IMR-90 (cell line): ENCODE data around the gene FATE1. TPM values are rescaled to one million over a fixed set of nuclear protein-coding genes. Genes with fewer than 3 reads are reported as not detected.

Experiments used
- ATAC-seq: fragments of 200-7000 bp; cut with Tn5 transposase; 2 replicates; pipeline ENCODE4 v1.9.1; 2020; ENCODE audit warnings: low read depth, mild to moderate bottlenecking, moderate library complexity
- BruUV-seq: library from RNA; stranded (reverse); fragments of 400-500 nt; replicated peaks from 2 replicates; lab custom pipeline; 2021; lab: Mats Ljungman, UMichigan
- CTCF ChIA-PET: fragments of 300-600 bp; formaldehyde crosslinking; extraction: SDS; loops from one replicate; lab custom pipeline; 2021; ENCODE audit warnings: antibody characterized with exemption; lab: Yijun Ruan, JAX
- POLR2A ChIA-PET: fragments of 300-600 bp; sonication (Branson Sonifier 250); formaldehyde crosslinking; loops from one replicate; lab custom pipeline; 2022; ENCODE audit warnings: antibody characterized with exemption; ENCODE audit not compliant: unreplicated experiment; lab: Charles Lee
- DNase-seq: peaks from one replicate; pipeline ENCODE4 v3.0.0; 2013
- H2AFZ ChIP-seq: replicated peaks from 2 replicates; pipeline ENCODE3; 2013; ENCODE audit warnings: low read length, mild to moderate bottlenecking; ENCODE audit not compliant: poor library complexity
- H2AK5ac ChIP-seq: 2 replicates; pipeline ENCODE4 v1.6.1; 2013; ENCODE audit warnings: low read depth, low read length, inconsistent platforms
- H2AK9ac ChIP-seq: replicated peaks from 2 replicates; pipeline ENCODE3; 2013; ENCODE audit warnings: mild to moderate bottlenecking, low read depth, low read length, moderate library complexity; ENCODE audit not compliant: poor library complexity
- H2BK120ac ChIP-seq: 2 replicates; pipeline ENCODE4 v1.6.1; 2013; ENCODE audit warnings: low read depth, low read length, inconsistent platforms
- H2BK15ac ChIP-seq: 3 replicates; pipeline ENCODE4 v1.6.1; 2013; ENCODE audit warnings: low read depth, low read length, inconsistent platforms
- H2BK20ac ChIP-seq: 2 replicates; pipeline ENCODE4 v1.6.1; 2013; ENCODE audit warnings: low read depth, mild to moderate bottlenecking, inconsistent platforms, low read length, moderate library complexity
- H2BK5ac ChIP-seq: 2 replicates; pipeline ENCODE4 v1.6.1; 2013; ENCODE audit warnings: mild to moderate bottlenecking, low read depth, low read length, inconsistent platforms; ENCODE audit not compliant: poor library complexity, severe bottlenecking
- H3K14ac ChIP-seq: replicated peaks from 2 replicates; pipeline ENCODE4 v1.6.1; 2013; ENCODE audit warnings: low read depth, low read length, inconsistent platforms
- H3K18ac ChIP-seq: 2 replicates; pipeline ENCODE4 v1.6.1; 2013; ENCODE audit warnings: low read depth, low read length, control low read depth
- H3K23ac ChIP-seq: 2 replicates; pipeline ENCODE4 v1.6.1; 2013; ENCODE audit warnings: low read depth, low read length, inconsistent platforms
- H3K27ac ChIP-seq: 2 replicates; pipeline ENCODE4 v1.5.1; 2013; ENCODE audit warnings: mild to moderate bottlenecking, control low read depth, low read length; ENCODE audit not compliant: insufficient read depth
- H3K27me3 ChIP-seq: 2 replicates; pipeline ENCODE4 v1.6.1; 2013; ENCODE audit warnings: low read length; ENCODE audit not compliant: control insufficient read depth, insufficient read depth
- H3K36me3 ChIP-seq: 2 replicates; pipeline ENCODE4 v1.6.1; 2013; ENCODE audit warnings: low read length, mixed read lengths; ENCODE audit not compliant: control insufficient read depth, insufficient read depth
- H3K4ac ChIP-seq: 2 replicates; pipeline ENCODE4 v1.6.1; 2013; ENCODE audit warnings: low read depth, low read length, inconsistent platforms
- H3K4me1 ChIP-seq: 2 replicates; pipeline ENCODE4 v1.6.1; 2013; ENCODE audit warnings: low read length, mixed read lengths; ENCODE audit not compliant: control insufficient read depth, insufficient read depth
- H3K4me2 ChIP-seq: 2 replicates; pipeline ENCODE4 v1.6.1; 2013; ENCODE audit warnings: low read depth, mild to moderate bottlenecking, control low read depth, low read length, moderate library complexity
- H3K4me3 ChIP-seq: 2 replicates; pipeline ENCODE4 v1.5.1; 2013; ENCODE audit warnings: low read depth, mild to moderate bottlenecking, control low read depth, low read length, moderate library complexity; ENCODE audit not compliant: insufficient read depth
- H3K56ac ChIP-seq: 2 replicates; pipeline ENCODE4 v1.6.1; 2013; ENCODE audit warnings: low read length, inconsistent platforms; ENCODE audit not compliant: insufficient read depth; ENCODE audit errors: extremely low read depth
- H3K79me1 ChIP-seq, 2 experiments: 2 replicates each; pipeline ENCODE4 v1.6.1; 2013; ENCODE audit warnings: low read length in 2 of 2, inconsistent platforms in 1 of 2, low read depth in 1 of 2
- H3K9ac ChIP-seq: 2 replicates; pipeline ENCODE4 v1.6.1; 2013; ENCODE audit warnings: low read depth, low read length, control low read depth
- H3K9me1 ChIP-seq: 2 replicates; pipeline ENCODE4 v1.6.1; 2013; ENCODE audit warnings: low read length, inconsistent platforms; ENCODE audit not compliant: insufficient read depth
- H3K9me3 ChIP-seq: 2 replicates; pipeline ENCODE4 v1.6.1; 2013; ENCODE audit warnings: low read length; ENCODE audit not compliant: control insufficient read depth, insufficient read depth
- H4K20me1 ChIP-seq: 2 replicates; pipeline ENCODE4 v1.6.1; 2013; ENCODE audit warnings: low read length, inconsistent platforms; ENCODE audit not compliant: insufficient read depth
- H4K5ac ChIP-seq: 2 replicates; pipeline ENCODE4 v1.6.1; 2013; ENCODE audit warnings: mild to moderate bottlenecking, low read depth, low read length, control low read depth
- H4K8ac ChIP-seq, 2 experiments: 2 replicates each; pipeline ENCODE4 v1.6.1; 2013; ENCODE audit warnings: low read depth in 2 of 2, low read length in 2 of 2, control low read depth in 1 of 2, inconsistent platforms in 1 of 2
- H4K91ac ChIP-seq: 2 replicates; pipeline ENCODE4 v1.6.1; 2013; ENCODE audit warnings: low read depth, low read length, inconsistent platforms; ENCODE audit not compliant: insufficient read depth
- CTCF ChIP-seq: conservative IDR thresholded peaks from 2 replicates; pipeline ENCODE4 v1.5.1; 2012; ENCODE audit warnings: mild to moderate bottlenecking, low read depth, low read length, improper control_type of control experiment
- MAZ ChIP-seq: IDR thresholded peaks from 2 replicates; pipeline ENCODE4 v1.6.1; 2012; ENCODE audit warnings: low read depth, mild to moderate bottlenecking, low read length, improper control_type of control experiment, moderate library complexity, borderline replicate concordance
- MXI1 ChIP-seq: IDR thresholded peaks from 2 replicates; pipeline ENCODE4 v1.6.1; 2012; ENCODE audit warnings: low read depth, mild to moderate bottlenecking, low read length, moderate library complexity, borderline replicate concordance
- SMC3 ChIP-seq: fragments of 150-350 bp; IDR thresholded peaks from 2 replicates; pipeline ENCODE4 v1.6.1; 2016; ENCODE audit warnings: low read depth, mild to moderate bottlenecking, antibody characterized with exemption, low read length, moderate library complexity
- WGBS, 2 experiments: methylation state at CpG; one replicate each; pipeline versions ENCODE4 v1.1.5 to v1.1.7; 2013; ENCODE audit warnings: missing lambda C conversion rate in 2 of 2; ENCODE audit not compliant: insufficient read length in 1 of 2; ENCODE audit errors: extremely low coverage in 2 of 2; 5-methylcytosine and 5-hydroxymethylcytosine counted together
- dilution Hi-C: fragments of 300-500 bp; cut with HindIII; formaldehyde crosslinking; loops from one replicate; pipeline ENCODE4 v1.14.3; 2018; ENCODE audit warnings: low sequenced_read_pairs; ENCODE audit not compliant: unreplicated experiment
- in situ Hi-C: fragments of 300-500 bp; cut with MboI; formaldehyde crosslinking; loops from 3 replicates; pipeline ENCODE4 v1.14.3; 2019; ENCODE audit warnings: low sequenced_read_pairs, inconsistent platforms, mixed read lengths
- intact Hi-C: fragments of 100-400 bp; cut with micrococcal nuclease; formaldehyde crosslinking; loops from 2 replicates; pipeline ENCODE4 v1.10.0; 2022
- polyA plus RNA-seq, 3 experiments: library from polyadenylated mRNA; depleted of rRNA; stranded (reverse); fragments of >200 nt; gene quantifications; 2 replicates each; pipeline ENCODE4 v1.2.3, GENCODE V29; 2012; ENCODE audit warnings: low replicate concordance in 1 of 3
- total RNA-seq: library from RNA; depleted of rRNA; stranded (reverse); fragments of >200 nt; gene quantifications from 2 replicates; pipeline ENCODE4 v1.2.3, GENCODE V29; 2012

The FATE1 gene
- total and polyA plus RNA-seq, 2 of the 4 experiments (the other 2 are of a cell fraction), result not detected

DNA sequence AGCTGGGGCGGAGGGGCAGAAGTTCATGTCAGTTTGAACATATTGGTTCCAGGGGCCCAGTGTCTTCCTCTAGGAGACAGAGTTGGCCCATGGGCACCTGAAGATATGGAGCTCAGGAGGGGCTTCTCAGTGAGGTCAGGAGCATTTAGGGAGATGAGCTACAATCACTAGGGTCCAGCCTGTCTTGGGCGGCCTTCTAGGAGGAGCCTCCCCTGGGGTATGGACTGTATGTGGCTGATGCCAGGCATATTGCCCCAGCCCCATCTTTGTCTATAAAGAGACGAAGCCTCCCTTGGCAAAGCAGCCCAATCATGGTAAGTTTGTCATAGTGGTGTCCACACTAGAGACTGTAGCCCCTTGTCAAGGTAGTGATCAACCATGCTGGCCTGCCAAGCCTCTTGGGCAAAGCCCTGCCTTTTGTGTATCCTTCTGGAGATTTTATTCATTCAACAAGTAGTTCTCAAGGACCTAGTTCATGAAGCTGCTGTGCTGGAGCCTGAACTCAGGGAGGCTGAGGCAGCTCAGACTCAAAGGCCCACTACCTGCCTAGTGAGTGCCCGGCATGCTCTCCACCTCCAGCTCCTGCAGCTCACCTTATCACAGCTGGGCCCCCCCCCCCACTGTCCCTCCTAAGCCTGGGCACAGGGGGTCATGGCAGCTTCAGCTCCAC lies 13.4 kb downstream of the FATE1 start:
- Histone ChIP-seq H3K14ac (no peak overlapping the region), H3K4me3 (no peak overlapping the region), H3K23ac (no peak overlapping the region), H2AK5ac (no peak overlapping the region), H3K9me1 (no peaks in the 10 kb centered on the region), H4K5ac (no peak overlapping the region), H3K27me3 (no peaks in the 10 kb centered on the region), H2BK15ac (no peak overlapping the region), H2BK5ac (no peak overlapping the region), H3K79me1 (no peaks in the 10 kb centered on the region), H2AK9ac (no peak overlapping the region), H3K9ac (no peak overlapping the region), H3K18ac (no peak overlapping the region), H3K4ac (no peak overlapping the region), H3K4me2 (no peak overlapping the region), H3K4me1 (no peaks in the 10 kb centered on the region), H2BK120ac (no peak overlapping the region), H4K20me1 (no peaks in the 10 kb centered on the region), H3K56ac (no peak overlapping the region), H2BK20ac (no peak overlapping the region), H4K91ac (no peak overlapping the region), H3K27ac (no peak overlapping the region), H3K9me3 (no peaks in the 10 kb centered on the region), H3K36me3 (no peaks in the 10 kb centered on the region), H4K8ac (no peak overlapping the region), H2AFZ (peak overlapping the region; percentile 8)
- ChIA-PET POLR2A (no interaction called here), CTCF (no interaction called here)
- intact Hi-C loops (no loop called here), in situ Hi-C loops (no loop called here), dilution Hi-C loops (no loop called here)
- no TSS peak for BruUV-seq
- 0% methylated on average over 1 of the region's 4 CpGs; no CpG with 5 or more reads in 1 of the 2 experiments for WGBS, 2 experiments
- ATAC-seq, result no peak
- no peak for TF ChIP-seq MXI1
- no peak for TF ChIP-seq SMC3
- no peak for TF ChIP-seq CTCF
- TF ChIP-seq MAZ, result no peak
- no peak for DNase-seq
